Stimulated activated effector memory CD8-positive, alpha-beta T cell treated with anti-CD3 and anti-CD28 coated beads, Interleukin-12 subunit alpha, Interleukin-12 subunit beta, amount 100 ng/mL, for 72 hours (primary cell): ENCODE measurements around the gene ARMC6.

Experiments
- ATAC-seq: fragments of 150-1000 bp; cut with Tn5 transposase; 2 replicates; pipeline ENCODE4 v1.10.0; 2021
- DNase-seq, 2 donors: peaks; one replicate each; pipeline ENCODE4 v3.0.0; 2021 to 2022; ENCODE audit warnings: low spot score in 2 of 2
- H3K27ac Mint-ChIP-seq: one replicate; pipeline ENCODE4 v1.8.0; 2022; ENCODE audit warnings: mild to moderate bottlenecking, mixed read lengths
- H3K36me3 Mint-ChIP-seq: one replicate; pipeline ENCODE4 v1.8.0; 2022; ENCODE audit warnings: mild to moderate bottlenecking, mixed read lengths
- H3K4me1 Mint-ChIP-seq: one replicate; pipeline ENCODE4 v1.8.0; 2022; ENCODE audit warnings: mixed read lengths
- H3K4me3 Mint-ChIP-seq: one replicate; pipeline ENCODE4 v1.8.0; 2022; ENCODE audit warnings: mild to moderate bottlenecking, mixed read lengths
- H3K9me3 Mint-ChIP-seq: one replicate; pipeline ENCODE4 v1.8.0; 2022; ENCODE audit warnings: mixed read lengths

The ARMC6 gene

GRCh38 chr19:19033426-19034203 lies at the start of gene ARMC6, which contains the start of gene SUGP2:
ARMC6 (plus strand) TSS chr19:19033603; CDS start chr19:19034210, 607 bp downstream.
SUGP2 (minus strand) TSS chr19:19033517; CDS start chr19:19031071, 2,446 bp downstream.
- Mint-ChIP-seq H3K4me3 (peak within 1 kb of the TSS; percentile 80), H3K36me3 (peaks cover 56% of the 10 kb centered on the region)
- peak; percentile 90 for ATAC-seq

GRCh38 chr19:18984251-18984650 lies 49.2 kb upstream of the ARMC6 start:
- H3K4me3 Mint-ChIP-seq: no peak overlapping the region
- peaks cover 6% of the 10 kb centered on the region for H3K36me3 Mint-ChIP-seq
- no peak for DNase-seq
- no peak for ATAC-seq
- no peaks in the 10 kb centered on the region for H3K4me1 Mint-ChIP-seq
- no peaks in the 10 kb centered on the region for H3K9me3 Mint-ChIP-seq
- no peak overlapping the region for H3K27ac Mint-ChIP-seq

More at GRCh38 chr19:19033426-19034203, at the start of gene ARMC6, which contains the start of gene SUGP2:
- Mint-ChIP-seq H3K4me1 (peaks cover 24% of the 10 kb centered on the region), H3K9me3 (no peaks in the 10 kb centered on the region), H3K27ac (peak within 1 kb of the TSS; percentile 85)
- DNase-seq: peak; percentile 85 to 97

DNA sequence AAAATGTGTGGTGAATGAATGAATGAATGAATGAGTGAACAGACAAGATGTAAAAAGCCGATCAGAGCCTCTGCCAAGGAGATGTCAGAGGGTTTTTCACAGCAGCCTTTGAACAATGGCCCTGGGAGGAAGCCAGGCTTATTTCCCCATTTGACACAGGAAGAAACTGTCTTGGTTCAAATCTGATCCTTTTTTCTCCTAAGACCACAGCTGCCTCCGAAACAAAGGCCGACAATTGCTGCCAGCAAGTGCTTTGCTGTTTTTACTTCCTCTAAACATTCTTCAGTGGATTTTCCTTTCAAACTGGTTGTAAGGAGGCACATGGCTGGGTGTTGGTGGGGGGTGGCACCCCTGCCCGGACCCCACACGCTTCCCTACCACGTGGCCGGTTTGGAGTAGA lies 48.1 kb upstream of the ARMC6 start:
- peak overlapping the region; percentile 45 for H3K27ac Mint-ChIP-seq

DNA sequence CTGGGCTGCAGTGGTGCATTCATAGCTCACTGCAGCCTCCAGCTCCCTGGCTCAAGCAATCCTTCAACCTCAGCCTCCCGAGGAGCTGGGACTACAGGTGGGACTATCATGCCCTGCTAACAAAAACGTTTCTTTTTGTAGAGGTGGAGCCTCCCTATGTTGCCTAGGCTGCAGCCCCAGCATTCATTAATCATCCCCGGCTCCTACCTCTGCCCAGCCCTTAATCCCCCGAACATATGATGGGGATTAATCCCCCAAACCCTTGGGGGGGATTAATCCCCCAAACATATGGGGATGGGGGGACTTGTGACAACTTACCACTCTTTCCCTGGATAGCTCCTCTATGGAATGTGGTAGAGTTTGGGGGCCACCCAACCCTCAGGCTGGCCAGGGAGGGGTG lies 45.9 kb upstream of the ARMC6 start:
- H3K36me3 Mint-ChIP-seq: peaks cover 24% of the 10 kb centered on the region
- ATAC-seq: no peak
- no peaks in the 10 kb centered on the region for H3K9me3 Mint-ChIP-seq
- no peak overlapping the region for H3K4me3 Mint-ChIP-seq
- no peak for DNase-seq
- H3K4me1 Mint-ChIP-seq: no peaks in the 10 kb centered on the region
- H3K27ac Mint-ChIP-seq: no peak overlapping the region

More for the DNA sequence above, 48.1 kb upstream of the ARMC6 start:
- DNase-seq (no peak), ATAC-seq (no peak)
- Mint-ChIP-seq H3K36me3 (peaks cover 6% of the 10 kb centered on the region), H3K4me1 (no peaks in the 10 kb centered on the region), H3K4me3 (no peak overlapping the region), H3K9me3 (no peaks in the 10 kb centered on the region)

- DNase-seq (no peak), ATAC-seq (no peak)
- Mint-ChIP-seq H3K4me1 (no peaks in the 10 kb centered on the region), H3K27ac (no peak overlapping the region), H3K9me3 (no peaks in the 10 kb centered on the region), H3K4me3 (no peak overlapping the region), H3K36me3 (peaks cover 43% of the 10 kb centered on the region)
Measured at GRCh38 chr19:18989316-18989715, 44.1 kb upstream of the ARMC6 start.

DNA sequence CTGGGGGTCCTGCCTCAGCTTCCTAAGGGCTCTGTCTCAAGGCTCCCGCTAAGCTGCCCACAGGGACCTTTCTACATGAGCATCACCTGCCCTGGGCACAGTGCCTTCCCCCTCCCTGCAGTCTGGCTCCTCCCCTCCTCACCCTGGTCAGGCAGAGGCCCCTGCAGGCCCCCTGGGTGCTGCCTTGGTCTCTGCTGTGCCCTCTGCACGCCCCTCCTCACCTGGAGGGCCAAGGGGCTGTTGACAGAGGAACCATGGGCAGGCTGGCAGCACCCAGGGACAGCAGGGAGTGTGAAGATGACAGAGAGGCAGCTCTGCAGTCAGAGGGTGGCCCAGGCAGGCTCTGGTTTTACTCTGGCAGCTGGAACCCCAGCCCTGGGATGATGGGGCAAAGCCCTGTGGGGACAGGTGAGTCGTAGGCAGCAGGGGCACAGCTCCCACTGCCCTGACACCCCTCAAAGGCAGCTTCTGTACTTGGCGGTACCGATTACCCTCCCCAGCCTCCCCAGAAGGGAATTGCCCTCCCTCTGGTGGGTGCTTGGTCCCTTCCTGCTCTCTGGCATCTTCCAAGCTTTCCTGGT lies 43.2 kb upstream of the ARMC6 start:
- Mint-ChIP-seq H3K27ac (peak overlapping the region; percentile 5), H3K4me1 (no peaks in the 10 kb centered on the region), H3K4me3 (no peak overlapping the region), H3K9me3 (no peaks in the 10 kb centered on the region), H3K36me3 (peaks cover 47% of the 10 kb centered on the region)
- ATAC-seq: no peak
- DNase-seq: no peak

- Mint-ChIP-seq H3K4me1 (no peaks in the 10 kb centered on the region), H3K9me3 (no peaks in the 10 kb centered on the region), H3K27ac (peak overlapping the region; percentile 5), H3K36me3 (peaks cover 47% of the 10 kb centered on the region), H3K4me3 (no peak overlapping the region)
- ATAC-seq: no peak
- DNase-seq: no peak
Measured at GRCh38 chr19:18991006-18991405, 42.4 kb upstream of the ARMC6 start.

GRCh38 chr19:18991468-18991867 lies 41.9 kb upstream of the ARMC6 start:
- H3K4me3 Mint-ChIP-seq: no peak overlapping the region
- no peaks in the 10 kb centered on the region for H3K4me1 Mint-ChIP-seq
- no peaks in the 10 kb centered on the region for H3K9me3 Mint-ChIP-seq
- no peak overlapping the region for H3K27ac Mint-ChIP-seq
- DNase-seq: no peak
- H3K36me3 Mint-ChIP-seq: peaks cover 47% of the 10 kb centered on the region
- no peak for ATAC-seq

- DNase-seq (no peak), ATAC-seq (no peak)
- Mint-ChIP-seq H3K4me3 (no peak overlapping the region), H3K27ac (no peak overlapping the region), H3K9me3 (no peaks in the 10 kb centered on the region), H3K36me3 (peaks cover 47% of the 10 kb centered on the region), H3K4me1 (no peaks in the 10 kb centered on the region)
Measured at GRCh38 chr19:18992696-18993095, 40.7 kb upstream of the ARMC6 start.

DNA sequence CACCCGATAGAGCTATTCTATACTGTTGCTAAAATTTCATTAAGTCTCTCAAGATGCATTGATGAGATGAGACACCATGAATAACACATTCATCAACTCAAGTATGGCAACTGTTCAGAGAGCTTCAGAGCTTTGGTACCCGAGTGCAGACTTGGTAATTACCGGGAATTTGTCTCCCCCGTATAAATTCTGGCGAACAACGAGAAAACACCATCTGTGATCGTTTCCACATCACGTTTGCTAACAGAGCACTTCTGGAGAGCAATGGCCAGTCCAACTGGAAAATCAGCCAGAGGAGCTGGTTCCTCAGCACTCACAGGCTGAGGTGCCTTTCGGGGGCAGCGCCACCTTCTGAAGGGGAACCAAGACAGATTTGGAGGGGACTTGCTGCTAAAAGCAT lies 40.3 kb upstream of the ARMC6 start:
- H3K9me3 Mint-ChIP-seq: no peaks in the 10 kb centered on the region
- no peak overlapping the region for H3K4me3 Mint-ChIP-seq
- H3K27ac Mint-ChIP-seq: no peak overlapping the region
- DNase-seq (no peak), ATAC-seq (no peak)
- no peaks in the 10 kb centered on the region for H3K4me1 Mint-ChIP-seq
- H3K36me3 Mint-ChIP-seq: peaks cover 44% of the 10 kb centered on the region

DNA sequence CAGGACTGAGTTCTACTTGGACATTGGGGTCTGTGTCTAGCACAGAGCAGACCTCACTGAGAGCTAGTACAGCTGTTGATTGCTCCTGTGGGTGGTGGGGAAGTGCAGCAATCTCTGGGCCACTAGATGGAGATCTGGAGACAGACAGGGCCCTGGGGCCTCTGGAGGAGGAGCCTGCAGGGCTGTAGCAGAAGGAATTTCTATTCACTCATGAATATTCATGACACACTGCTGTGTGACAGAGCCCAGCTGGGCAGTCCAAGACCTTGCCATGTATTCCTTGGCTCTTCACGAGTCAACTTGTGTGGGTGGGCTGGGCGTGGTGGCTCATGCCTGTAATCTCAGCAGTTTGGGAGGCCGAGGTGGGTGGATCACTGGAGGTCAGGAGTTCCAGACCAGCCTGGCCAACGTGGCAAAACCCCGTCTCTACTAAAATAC lies 37.6 kb upstream of the ARMC6 start:
- Mint-ChIP-seq H3K4me3 (no peak overlapping the region), H3K4me1 (peaks cover 23% of the 10 kb centered on the region), H3K9me3 (no peaks in the 10 kb centered on the region), H3K36me3 (peaks cover 54% of the 10 kb centered on the region), H3K27ac (no peak overlapping the region)
- ATAC-seq: peak; percentile 42
- DNase-seq: no peak

- Mint-ChIP-seq H3K4me3 (no peak overlapping the region), H3K27ac (peak overlapping the region; percentile 48), H3K9me3 (no peaks in the 10 kb centered on the region), H3K36me3 (peaks cover 54% of the 10 kb centered on the region), H3K4me1 (peaks cover 23% of the 10 kb centered on the region)
- DNase-seq (no peak), ATAC-seq (no peak)
Measured at GRCh38 chr19:18996351-18996750, 37.1 kb upstream of the ARMC6 start.

GRCh38 chr19:18996796-18997394 lies 36.5 kb upstream of the ARMC6 start:
- Mint-ChIP-seq H3K4me3 (no peak overlapping the region), H3K36me3 (peaks cover 54% of the 10 kb centered on the region), H3K4me1 (peaks cover 23% of the 10 kb centered on the region), H3K9me3 (no peaks in the 10 kb centered on the region), H3K27ac (peak overlapping the region; percentile 48)
- ATAC-seq (no peak), DNase-seq (no peak)

DNA sequence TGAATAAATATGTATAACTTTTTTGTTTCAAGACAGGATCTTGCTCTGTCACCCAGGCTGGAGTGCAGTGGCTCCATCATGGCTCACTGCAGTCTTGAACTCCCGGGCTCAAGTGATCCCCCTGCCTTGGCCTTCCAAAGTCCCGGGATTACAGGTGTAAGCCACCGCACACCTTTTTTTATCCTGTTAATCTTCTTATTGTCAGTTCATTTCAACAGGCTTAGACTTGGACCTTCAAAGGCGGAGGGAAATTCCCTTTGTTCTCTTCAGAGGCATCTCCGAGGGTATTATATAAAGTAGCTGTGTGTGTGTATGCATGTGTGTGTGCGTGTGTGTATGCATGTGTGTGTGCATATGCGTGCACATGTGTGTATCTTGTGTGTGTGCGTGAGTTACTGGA lies 35.1 kb upstream of the ARMC6 start:
- H3K4me3 Mint-ChIP-seq: no peak overlapping the region
- ATAC-seq: no peak
- H3K9me3 Mint-ChIP-seq: no peaks in the 10 kb centered on the region
- no peak for DNase-seq
- peaks cover 23% of the 10 kb centered on the region for H3K4me1 Mint-ChIP-seq
- H3K36me3 Mint-ChIP-seq: peaks cover 54% of the 10 kb centered on the region
- H3K27ac Mint-ChIP-seq: peak overlapping the region; percentile 78

DNA sequence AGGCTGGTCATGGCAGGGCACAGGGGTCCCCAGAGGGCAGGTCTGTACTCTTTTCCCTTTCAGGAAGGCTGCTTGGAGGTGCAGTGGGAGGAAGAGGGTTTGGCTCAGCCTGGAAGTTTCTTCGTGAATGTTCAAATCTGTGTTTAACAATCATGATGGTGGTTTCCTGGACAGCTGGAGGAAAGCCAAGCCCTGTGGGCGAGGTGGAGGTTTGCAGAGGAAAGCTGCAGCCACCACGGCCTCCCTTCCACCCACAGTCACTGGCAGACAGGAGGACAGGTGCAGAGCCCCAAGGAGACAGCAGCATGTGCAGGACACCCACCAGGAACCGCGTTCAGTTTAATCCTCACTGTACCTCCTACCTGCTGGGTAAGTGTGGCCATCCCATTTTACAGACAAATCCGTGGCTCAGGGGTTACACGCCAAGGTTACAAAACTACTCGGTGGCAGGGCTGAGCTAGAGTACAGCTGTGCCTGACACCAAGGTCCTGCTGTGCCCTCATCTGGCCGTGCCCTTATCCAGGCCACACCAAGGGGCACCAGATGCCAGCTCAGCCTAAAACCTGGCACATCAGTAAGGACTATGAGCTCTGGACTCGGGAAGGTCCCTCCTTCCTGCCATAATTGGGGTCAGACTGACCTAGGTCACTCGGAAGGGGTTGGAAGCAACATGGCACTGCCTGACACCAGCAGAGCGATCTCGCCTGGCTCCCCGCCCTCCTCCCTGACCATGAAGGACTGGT lies 34.2 kb upstream of the ARMC6 start:
- H3K36me3 Mint-ChIP-seq: peaks cover 52% of the 10 kb centered on the region
- no peak for DNase-seq

More for the DNA sequence above, 34.2 kb upstream of the ARMC6 start:
- H3K27ac Mint-ChIP-seq: peak overlapping the region; percentile 78
- H3K4me3 Mint-ChIP-seq: no peak overlapping the region
- no peak for ATAC-seq
- peaks cover 23% of the 10 kb centered on the region for H3K4me1 Mint-ChIP-seq
- H3K9me3 Mint-ChIP-seq: no peaks in the 10 kb centered on the region
